C4-2B (cell line): ENCODE measurements around the gene PGGHG.

Experiments used
- H3K27ac ChIP-seq: fragments of 450-650 bp; 2 replicates; pipeline ENCODE4 v1.5.1; 2017
- ZFX ChIP-seq: fragments of 450-650 bp; IDR thresholded peaks from 2 replicates; pipeline ENCODE4 v1.6.1; 2017
- TF ChIP-seq, protein P1 (sequence below): fragments of 450-650 bp; conservative IDR thresholded peaks from 2 replicates; pipeline ENCODE4 v1.5.1; 2017; ENCODE audit warnings: mild to moderate bottlenecking

The PGGHG gene

DNA sequence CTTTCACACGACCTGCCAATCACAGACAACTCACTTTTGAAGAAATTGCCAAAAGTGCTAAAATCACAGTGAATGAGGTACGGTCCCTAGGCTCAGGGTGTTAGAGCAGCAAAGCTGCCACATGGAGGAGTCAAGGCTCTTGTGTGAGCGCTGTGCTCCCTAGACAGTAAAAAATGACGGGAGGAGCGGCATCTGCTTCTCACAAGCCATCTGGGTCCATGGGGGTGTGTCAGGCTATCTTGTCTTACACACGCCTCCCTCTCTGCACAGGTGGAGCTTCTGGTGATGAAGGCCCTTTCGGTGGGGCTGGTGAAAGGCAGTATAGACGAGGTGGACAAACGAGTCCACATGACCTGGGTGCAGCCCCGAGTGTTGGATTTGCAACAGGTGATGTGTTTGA is 37.4 kb upstream of the PGGHG start:
- H3K27ac ChIP-seq, result no peak overlapping the region
- TF ChIP-seq, protein P1, sequence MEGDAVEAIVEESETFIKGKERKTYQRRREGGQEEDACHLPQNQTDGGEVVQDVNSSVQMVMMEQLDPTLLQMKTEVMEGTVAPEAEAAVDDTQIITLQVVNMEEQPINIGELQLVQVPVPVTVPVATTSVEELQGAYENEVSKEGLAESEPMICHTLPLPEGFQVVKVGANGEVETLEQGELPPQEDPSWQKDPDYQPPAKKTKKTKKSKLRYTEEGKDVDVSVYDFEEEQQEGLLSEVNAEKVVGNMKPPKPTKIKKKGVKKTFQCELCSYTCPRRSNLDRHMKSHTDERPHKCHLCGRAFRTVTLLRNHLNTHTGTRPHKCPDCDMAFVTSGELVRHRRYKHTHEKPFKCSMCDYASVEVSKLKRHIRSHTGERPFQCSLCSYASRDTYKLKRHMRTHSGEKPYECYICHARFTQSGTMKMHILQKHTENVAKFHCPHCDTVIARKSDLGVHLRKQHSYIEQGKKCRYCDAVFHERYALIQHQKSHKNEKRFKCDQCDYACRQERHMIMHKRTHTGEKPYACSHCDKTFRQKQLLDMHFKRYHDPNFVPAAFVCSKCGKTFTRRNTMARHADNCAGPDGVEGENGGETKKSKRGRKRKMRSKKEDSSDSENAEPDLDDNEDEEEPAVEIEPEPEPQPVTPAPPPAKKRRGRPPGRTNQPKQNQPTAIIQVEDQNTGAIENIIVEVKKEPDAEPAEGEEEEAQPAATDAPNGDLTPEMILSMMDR, result no peak
- TF ChIP-seq ZFX, result no peak

DNA sequence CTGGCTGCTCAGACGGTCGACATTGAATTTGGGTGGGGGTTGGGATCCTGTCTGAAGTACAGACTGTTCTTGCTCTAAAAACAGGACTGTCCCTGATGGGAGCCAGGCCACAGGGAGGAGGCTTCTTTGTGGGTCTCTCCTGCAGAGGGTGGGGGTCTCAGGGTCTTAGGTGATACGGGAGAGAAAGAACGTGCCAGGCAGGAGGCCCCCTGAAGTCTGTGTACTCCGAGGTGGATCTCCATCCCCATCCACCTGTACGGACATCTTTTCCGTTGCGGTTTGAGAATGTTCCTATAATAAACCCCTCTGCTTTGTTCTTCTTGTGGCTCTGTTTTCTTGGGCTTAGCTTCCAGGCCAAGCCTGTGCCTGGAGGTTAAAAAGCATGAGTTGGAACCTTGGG is 36.3 kb upstream of the PGGHG start:
- TF ChIP-seq ZFX, result no peak
- TF ChIP-seq, protein P1, result no peak
- H3K27ac ChIP-seq, result no peak overlapping the region

DNA sequence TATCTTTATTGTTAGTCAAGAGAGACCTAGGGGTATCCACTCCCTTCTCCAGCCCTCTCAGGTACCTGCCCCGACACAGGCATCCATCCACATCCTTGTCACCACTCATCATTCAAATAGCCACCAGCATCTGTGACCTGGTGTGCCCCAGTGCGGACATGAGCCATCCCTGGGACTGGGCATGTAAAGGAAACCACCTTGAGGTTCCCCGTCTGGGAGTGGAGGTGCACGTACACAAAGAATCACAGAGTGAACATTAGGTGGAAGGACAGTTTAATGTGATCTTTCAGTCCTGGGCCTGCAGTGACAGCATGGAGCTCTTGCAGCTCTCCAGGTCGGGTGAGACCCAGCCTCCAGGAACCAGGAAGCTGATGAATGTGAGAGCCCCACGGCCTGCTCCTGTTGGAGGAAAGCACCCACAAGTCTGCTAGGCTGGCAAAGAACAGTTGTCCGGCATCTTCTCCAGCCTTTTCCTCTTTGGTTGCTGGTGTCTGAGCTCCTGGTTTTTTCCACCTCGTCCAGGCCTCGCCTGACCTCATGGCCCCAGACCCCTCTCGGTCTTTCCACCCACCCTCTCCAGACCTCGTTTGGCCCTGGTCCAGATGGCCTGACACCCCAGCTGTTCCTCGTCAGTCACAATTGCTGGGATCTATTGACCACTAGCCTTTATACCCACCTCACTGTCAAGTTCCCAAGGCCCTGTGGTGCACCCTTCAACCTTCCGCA is 35.6 kb upstream of the PGGHG start:
- TF ChIP-seq, protein P1, result no peak
- no peak for TF ChIP-seq ZFX
- no peak overlapping the region for H3K27ac ChIP-seq

DNA sequence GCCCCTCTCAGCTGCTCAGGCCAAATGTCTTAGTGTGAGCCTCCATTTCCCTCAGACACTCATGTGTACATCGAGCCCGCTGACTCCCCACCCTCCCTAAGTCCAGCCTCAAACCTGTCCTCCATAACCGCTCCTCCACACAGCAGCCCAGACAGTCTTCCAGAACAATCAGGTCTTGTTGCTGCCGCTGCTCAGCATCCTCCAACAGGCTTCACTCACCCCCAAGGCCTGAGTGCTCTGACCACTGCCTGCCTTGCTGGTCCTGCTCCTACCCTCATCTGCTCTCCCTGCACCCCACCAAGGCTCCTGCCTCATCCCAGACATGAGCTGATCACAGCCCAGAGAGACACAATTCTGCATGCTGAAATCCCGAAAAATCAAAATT is 35.0 kb upstream of the PGGHG start:
- TF ChIP-seq, protein P1, result no peak
- TF ChIP-seq ZFX, result no peak
- H3K27ac ChIP-seq, result no peak overlapping the region

DNA sequence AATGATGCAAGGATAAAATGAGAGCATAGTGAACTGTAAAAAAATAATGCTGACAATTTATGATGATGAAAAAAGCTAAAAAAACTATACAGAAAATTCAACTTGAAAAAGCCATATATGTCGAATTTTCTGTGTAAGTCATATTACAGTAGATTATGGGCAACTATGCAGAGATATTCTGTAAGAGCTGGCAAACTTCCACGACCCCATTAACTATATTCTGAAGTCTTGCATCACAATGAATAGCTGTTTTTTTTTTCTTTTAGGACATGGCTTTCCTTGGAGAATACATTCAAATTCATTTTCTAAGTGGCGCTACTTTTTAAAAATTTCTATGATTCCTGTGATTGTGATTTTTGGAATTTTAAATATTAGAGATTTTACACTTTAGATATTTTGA is 33.8 kb upstream of the PGGHG start:
- TF ChIP-seq, protein P1, result no peak
- no peak for TF ChIP-seq ZFX
- H3K27ac ChIP-seq, result no peak overlapping the region

DNA sequence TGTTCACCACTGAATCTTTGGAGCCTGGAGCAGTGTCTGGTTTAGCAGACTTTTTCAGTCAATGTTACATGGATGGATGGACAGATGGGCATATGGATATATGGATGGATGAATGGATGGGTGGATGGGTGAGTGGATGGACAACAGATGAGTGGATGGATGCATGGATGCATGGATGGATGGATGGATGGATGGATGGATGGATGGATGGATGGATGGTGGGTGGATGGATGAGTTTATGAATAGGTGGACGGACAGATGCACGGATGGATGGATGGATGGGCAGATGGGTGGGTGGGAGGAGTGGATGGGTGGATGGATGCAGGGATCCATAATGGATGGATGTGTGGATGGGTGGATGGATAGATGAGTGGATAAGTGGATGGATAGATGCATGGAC is 33.1 kb upstream of the PGGHG start:
- TF ChIP-seq ZFX, result no peak
- TF ChIP-seq, protein P1, result no peak

DNA sequence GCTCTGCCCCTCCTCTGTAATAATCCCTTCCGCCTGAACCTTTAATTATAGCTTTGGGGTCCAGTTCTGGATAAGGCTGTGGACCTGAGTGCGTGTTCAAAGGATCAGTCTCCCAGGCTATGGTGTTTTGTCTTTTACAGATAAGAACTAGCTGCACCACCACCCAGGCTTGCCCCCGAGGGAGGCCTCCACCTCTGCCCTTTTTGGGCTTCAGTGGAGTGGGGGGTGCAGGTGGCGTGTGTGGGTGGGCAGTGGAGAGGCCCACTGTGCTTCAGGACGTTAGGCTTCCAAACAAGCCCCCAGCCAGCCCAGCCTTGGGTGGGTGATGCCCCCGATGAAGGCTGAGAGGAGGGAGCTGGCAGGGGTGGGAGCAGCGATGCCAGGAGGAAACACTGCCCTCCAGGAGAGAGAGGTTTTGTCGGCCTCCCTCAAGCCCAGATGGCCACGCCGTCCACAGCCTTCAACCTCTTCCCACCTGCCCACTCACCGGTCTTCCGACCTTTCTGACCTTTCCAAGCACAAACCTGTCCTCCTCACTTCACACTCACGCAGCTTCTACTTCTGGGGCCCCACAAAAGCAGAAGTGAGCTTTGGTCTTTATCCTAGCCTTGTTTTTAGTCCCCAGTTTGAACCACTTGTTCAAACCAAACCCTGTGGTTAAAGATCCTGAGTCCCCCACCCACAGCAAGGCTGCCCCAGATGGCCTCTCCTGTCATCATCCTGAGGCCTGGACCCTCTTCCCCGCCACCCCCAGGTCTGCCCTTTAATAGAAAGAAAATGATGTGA is 31.8 kb upstream of the PGGHG start:
- H3K27ac ChIP-seq, result no peak overlapping the region
- TF ChIP-seq ZFX, result no peak
- TF ChIP-seq, protein P1, result no peak

More for the DNA sequence above, 33.1 kb upstream of the PGGHG start:
- H3K27ac ChIP-seq, result no peak overlapping the region
